ENCODE data around the gene KICS2.

- TF ChIP-seq CTCF (IDR thresholded peaks at IDR 0.05) (no peak), POLR2AphosphoS5 (IDR thresholded peaks at IDR 0.05) (no peak), POLR2A (IDR thresholded peaks at IDR 0.05) (no peak)
Observed at GRCh38 chr12:64177001-64177400, 45.1 kb downstream of the KICS2 start.

All from upper lobe of left lung (tissue), 4 donors.